Upper lobe of right lung (tissue), 1 donor: ENCODE data around the gene PCYT2. TPM values are rescaled to one million over a fixed set of nuclear protein-coding genes. Genes with fewer than 3 reads are reported as not detected.

Experiments used
- ATAC-seq: fragments of 200-7000 bp; cut with Tn5 transposase; one replicate; pipeline ENCODE4 v1.9.1; 2020; ENCODE audit warnings: mild to moderate bottlenecking, moderate library complexity
- DNase-seq: peaks from one replicate; pipeline ENCODE4 v3.0.0-alpha.2; 2020
- H3K27ac ChIP-seq: fragments of 200-600 bp; one replicate; pipeline ENCODE4 v1.8.0; 2022
- H3K27me3 ChIP-seq: fragments of 200-600 bp; one replicate; pipeline ENCODE4 v1.8.0; 2022; ENCODE audit warnings: mild to moderate bottlenecking
- H3K36me3 ChIP-seq: fragments of 200-600 bp; one replicate; pipeline ENCODE4 v1.8.0; 2022
- H3K4me1 ChIP-seq: fragments of 200-600 bp; one replicate; pipeline ENCODE4 v1.8.0; 2022
- H3K4me3 ChIP-seq: fragments of 200-600 bp; one replicate; pipeline ENCODE4 v1.8.0; 2022; ENCODE audit warnings: mild to moderate bottlenecking
- H3K9me3 ChIP-seq: fragments of 200-600 bp; one replicate; pipeline ENCODE4 v1.8.0; 2022
- intact Hi-C: fragments of 100-400 bp; cut with DNase I; formaldehyde crosslinking; loops from one replicate; pipeline ENCODE4 v1.11.0; 2022
- total RNA-seq: library from RNA; stranded (reverse); fragmentation: NEBNext Ultra II Directional; extraction: Animal tissue kit (Norgen Biotek cat#: 25700); gene quantifications from one replicate; pipeline ENCODE4 v1.2.1, GENCODE V29; 2021
- TF ChIP-seq, protein P1 (sequence below): fragments of 200-600 bp; IDR thresholded peaks from one replicate; pipeline ENCODE4 v1.8.0; 2022; ENCODE audit warnings: antibody characterized with exemption
- donor health status: DM: no; HTN: yes; CAD: no; lungs with severe emphysema.

The PCYT2 gene
- total RNA-seq, 1 donor from 2014 or later: 46.1 TPM

- Histone ChIP-seq H3K9me3 (no peaks in the 10 kb centered on the region), H3K4me3 (no peak overlapping the region), H3K27me3 (no peaks in the 10 kb centered on the region), H3K36me3 (peaks cover 19% of the 10 kb centered on the region), H3K27ac (no peak overlapping the region), H3K4me1 (peaks cover 43% of the 10 kb centered on the region)
- TF ChIP-seq, protein P1, sequence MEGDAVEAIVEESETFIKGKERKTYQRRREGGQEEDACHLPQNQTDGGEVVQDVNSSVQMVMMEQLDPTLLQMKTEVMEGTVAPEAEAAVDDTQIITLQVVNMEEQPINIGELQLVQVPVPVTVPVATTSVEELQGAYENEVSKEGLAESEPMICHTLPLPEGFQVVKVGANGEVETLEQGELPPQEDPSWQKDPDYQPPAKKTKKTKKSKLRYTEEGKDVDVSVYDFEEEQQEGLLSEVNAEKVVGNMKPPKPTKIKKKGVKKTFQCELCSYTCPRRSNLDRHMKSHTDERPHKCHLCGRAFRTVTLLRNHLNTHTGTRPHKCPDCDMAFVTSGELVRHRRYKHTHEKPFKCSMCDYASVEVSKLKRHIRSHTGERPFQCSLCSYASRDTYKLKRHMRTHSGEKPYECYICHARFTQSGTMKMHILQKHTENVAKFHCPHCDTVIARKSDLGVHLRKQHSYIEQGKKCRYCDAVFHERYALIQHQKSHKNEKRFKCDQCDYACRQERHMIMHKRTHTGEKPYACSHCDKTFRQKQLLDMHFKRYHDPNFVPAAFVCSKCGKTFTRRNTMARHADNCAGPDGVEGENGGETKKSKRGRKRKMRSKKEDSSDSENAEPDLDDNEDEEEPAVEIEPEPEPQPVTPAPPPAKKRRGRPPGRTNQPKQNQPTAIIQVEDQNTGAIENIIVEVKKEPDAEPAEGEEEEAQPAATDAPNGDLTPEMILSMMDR: no peak
- ATAC-seq (no peak), DNase-seq (no peak)
- intact Hi-C loops: no loop called here
Measured at GRCh38 chr17:81867991-81868673, 43.1 kb downstream of the PCYT2 start.

DNA sequence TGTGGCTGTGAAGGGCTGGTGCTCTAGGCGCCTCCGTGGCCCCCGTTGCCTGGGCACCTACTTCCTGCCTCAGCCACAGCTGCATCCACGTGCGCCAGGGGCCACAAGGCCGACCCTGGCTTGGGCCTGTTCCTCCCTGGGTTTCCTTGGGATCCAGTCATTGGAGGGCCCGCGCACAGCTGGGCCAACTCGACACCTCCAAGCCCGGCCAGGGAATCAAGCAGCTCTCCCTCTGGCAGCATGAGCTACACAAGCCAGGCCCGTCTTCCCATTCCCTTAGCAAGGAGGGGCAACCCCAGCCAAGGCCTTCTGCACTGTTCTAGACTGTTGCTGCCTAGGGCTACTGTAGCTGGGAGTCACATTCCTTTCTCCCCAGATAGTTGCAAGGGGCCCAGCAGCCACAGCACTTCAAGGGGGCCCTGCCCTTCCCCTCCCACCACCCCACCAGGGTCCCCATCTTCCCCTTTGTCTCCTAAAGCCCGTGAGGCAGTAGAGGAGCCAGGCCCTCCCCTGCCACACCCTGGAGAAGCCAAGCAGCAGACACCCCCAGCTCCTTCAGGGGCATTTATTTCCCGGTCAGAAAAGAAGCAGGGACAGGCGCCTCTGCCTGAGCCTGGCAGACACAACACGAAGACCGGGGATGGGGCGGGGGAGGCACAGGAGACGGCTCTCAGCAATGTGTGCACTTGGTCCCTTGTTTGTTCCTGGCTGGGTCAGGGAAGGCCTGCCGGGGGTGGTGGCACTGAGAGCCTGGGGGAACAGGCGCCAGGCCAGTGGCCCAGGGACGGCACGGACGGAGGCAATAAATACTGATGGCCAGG is 43.8 kb downstream of the PCYT2 start:
- peaks cover 35% of the 10 kb centered on the region for H3K4me1 ChIP-seq
- H3K9me3 ChIP-seq: no peaks in the 10 kb centered on the region
- TF ChIP-seq, protein P1: no peak
- intact Hi-C loops: no loop called here
- peaks cover 19% of the 10 kb centered on the region for H3K36me3 ChIP-seq
- DNase-seq (no peak), ATAC-seq (no peak)
- H3K27ac ChIP-seq: peak overlapping the region; percentile 58
- no peak overlapping the region for H3K4me3 ChIP-seq
- no peaks in the 10 kb centered on the region for H3K27me3 ChIP-seq

DNA sequence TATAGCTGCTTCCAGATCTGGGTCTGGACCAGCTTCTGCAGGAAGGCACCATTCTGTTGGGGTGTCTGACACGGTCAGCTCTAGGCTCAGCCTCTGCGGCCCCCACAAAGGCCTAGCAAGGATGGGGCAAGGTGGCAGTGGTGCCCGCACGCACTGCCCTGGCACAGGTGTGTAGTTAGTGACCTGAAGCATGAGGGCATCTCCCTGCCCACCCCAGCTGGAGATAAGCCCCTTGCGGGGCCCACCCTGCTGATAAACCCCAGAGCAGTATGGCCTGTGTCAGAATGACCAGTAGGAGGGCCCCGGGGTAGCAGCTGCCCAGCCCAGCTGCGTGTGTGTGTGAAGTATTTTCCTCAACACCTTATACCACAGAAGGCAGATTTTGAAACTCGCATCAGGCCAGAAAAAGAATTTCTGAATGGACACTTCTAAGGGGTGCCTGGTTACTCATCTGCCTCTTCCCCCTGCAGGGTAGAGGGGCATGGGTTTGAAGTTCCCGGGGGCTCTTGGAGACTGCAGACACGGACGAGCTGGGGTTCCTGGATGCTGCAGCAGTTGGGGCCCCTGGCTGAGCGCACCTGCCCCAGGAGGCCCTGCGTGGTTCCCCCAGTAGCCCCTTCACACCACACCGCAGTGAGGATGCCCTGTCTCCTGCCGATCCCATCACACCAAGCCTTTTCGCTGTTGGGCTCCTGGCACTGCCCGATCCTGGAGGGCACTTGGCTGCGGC is 44.6 kb downstream of the PCYT2 start:
- intact Hi-C loops: no loop called here
- TF ChIP-seq, protein P1: no peak
- peak overlapping the region; percentile 58 for H3K27ac ChIP-seq
- H3K4me3 ChIP-seq: no peak overlapping the region
- H3K36me3 ChIP-seq: peaks cover 19% of the 10 kb centered on the region
- DNase-seq (no peak), ATAC-seq (no peak)
- H3K27me3 ChIP-seq: no peaks in the 10 kb centered on the region
- peaks cover 41% of the 10 kb centered on the region for H3K4me1 ChIP-seq
- no peaks in the 10 kb centered on the region for H3K9me3 ChIP-seq

- Histone ChIP-seq H3K36me3 (peaks cover 19% of the 10 kb centered on the region), H3K4me3 (no peak overlapping the region), H3K27ac (peak overlapping the region; percentile 24), H3K27me3 (no peaks in the 10 kb centered on the region), H3K9me3 (no peaks in the 10 kb centered on the region), H3K4me1 (peaks cover 42% of the 10 kb centered on the region)
- DNase-seq (no peak), ATAC-seq (no peak)
- TF ChIP-seq, protein P1: no peak
- intact Hi-C loops: no loop called here
Measured at GRCh38 chr17:81865733-81866439, 45.3 kb downstream of the PCYT2 start.

DNA sequence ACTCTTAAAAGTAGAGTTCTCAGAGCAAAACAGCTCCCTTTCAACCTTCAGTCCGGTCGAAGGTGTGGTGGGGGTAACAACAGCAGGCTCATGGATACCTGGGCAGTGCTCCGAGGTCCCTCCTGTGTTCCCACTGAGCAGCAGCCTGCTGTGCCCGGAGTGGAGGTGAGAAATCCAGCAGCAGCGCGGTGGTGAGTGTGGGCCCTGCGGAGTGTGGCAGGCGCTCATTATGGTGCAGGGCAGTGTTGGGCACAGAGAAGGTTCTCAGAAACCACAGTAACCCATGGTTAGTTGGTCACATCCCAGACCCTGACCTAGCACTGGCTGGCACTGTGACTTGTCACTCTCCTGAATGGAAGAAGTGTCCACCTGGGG is 45.9 kb downstream of the PCYT2 start:
- no peak for ATAC-seq
- Histone ChIP-seq H3K4me1 (peaks cover 42% of the 10 kb centered on the region), H3K27me3 (no peaks in the 10 kb centered on the region), H3K9me3 (no peaks in the 10 kb centered on the region), H3K36me3 (peaks cover 19% of the 10 kb centered on the region), H3K27ac (no peak overlapping the region), H3K4me3 (no peak overlapping the region)
- intact Hi-C loops: no loop called here
- no peak for DNase-seq
- TF ChIP-seq, protein P1: no peak
